Neural crest cell (in vitro differentiated cells): ENCODE results near the gene FUOM. TPM values are rescaled to one million over a fixed set of nuclear protein-coding genes. Genes with fewer than 3 reads are reported as not detected.

Source experiments
- DNase-seq: peaks from one replicate; pipeline ENCODE4 v3.0.0; 2021; ENCODE audit warnings: low read depth, mixed read lengths, low spot score
- H3K27ac Mint-ChIP-seq: one replicate; pipeline ENCODE4 v1.8.0; 2021; ENCODE audit warnings: mild to moderate bottlenecking, mixed read lengths; ENCODE audit not compliant: unreplicated experiment
- H3K27me3 Mint-ChIP-seq: 2 replicates; pipeline ENCODE4 v1.8.0; 2021; ENCODE audit warnings: low read depth, mild to moderate bottlenecking, mixed read lengths
- H3K36me3 Mint-ChIP-seq: 2 replicates; pipeline ENCODE4 v1.8.0; 2021; ENCODE audit warnings: low read depth, mild to moderate bottlenecking, mixed read lengths
- H3K4me1 Mint-ChIP-seq: 2 replicates; pipeline ENCODE4 v1.8.0; 2021; ENCODE audit warnings: mixed read lengths
- H3K4me3 Mint-ChIP-seq: one replicate; pipeline ENCODE4 v1.8.0; 2021; ENCODE audit warnings: mild to moderate bottlenecking, mixed read lengths
- H3K9me3 Mint-ChIP-seq: 2 replicates; pipeline ENCODE4 v1.8.0; 2021; ENCODE audit warnings: mixed read lengths
- CTCF ChIP-seq: fragments of 200-600 bp; sonication (generic); conservative IDR thresholded peaks from 2 replicates; pipeline ENCODE4 v1.5.0; 2021; ENCODE audit warnings: antibody characterized with exemption, mild to moderate bottlenecking
- total RNA-seq: library from RNA; stranded (reverse); gene quantifications from 2 replicates; pipeline ENCODE4 v1.2.1, GENCODE V29; 2021

Gene FUOM
- total RNA-seq, 1 donor from 2014 or later, result 18.3 TPM

- H3K27ac Mint-ChIP-seq, result no peak overlapping the region
- H3K4me1 Mint-ChIP-seq, result peaks cover 17% of the 10 kb centered on the region
- peak overlapping the region; percentile 94 for H3K4me3 Mint-ChIP-seq
- no peaks in the 10 kb centered on the region for H3K27me3 Mint-ChIP-seq
- no peak for DNase-seq
- peaks cover 13% of the 10 kb centered on the region for H3K36me3 Mint-ChIP-seq
- no peak for TF ChIP-seq CTCF
- no peaks in the 10 kb centered on the region for H3K9me3 Mint-ChIP-seq
Measured at GRCh38 chr10:133396035-133396624, 38.3 kb upstream of the FUOM start.

GRCh38 chr10:133394801-133395221, 37.0 kb upstream of the FUOM start:
- Mint-ChIP-seq H3K4me1 (peaks cover 17% of the 10 kb centered on the region), H3K27ac (peak overlapping the region; percentile 97), H3K9me3 (no peaks in the 10 kb centered on the region), H3K27me3 (no peaks in the 10 kb centered on the region), H3K36me3 (peaks cover 13% of the 10 kb centered on the region), H3K4me3 (peak overlapping the region; percentile 94)
- DNase-seq, result no peak
- no peak for TF ChIP-seq CTCF

GRCh38 chr10:133394064-133394663, 36.3 kb upstream of the FUOM start, which contains the start of gene MTG1:
MTG1 (plus strand) TSS chr10:133394157; CDS start chr10:133394221, 64 bp downstream.
- H3K4me3 Mint-ChIP-seq, result peak within 1 kb of the TSS; percentile 94
- TF ChIP-seq CTCF, result peak; percentile 37
- no peaks in the 10 kb centered on the region for H3K27me3 Mint-ChIP-seq
- H3K36me3 Mint-ChIP-seq, result peaks cover 13% of the 10 kb centered on the region
- H3K9me3 Mint-ChIP-seq, result no peaks in the 10 kb centered on the region
- DNase-seq, result peak; percentile 97
- peak within 1 kb of the TSS; percentile 97 for H3K27ac Mint-ChIP-seq
- H3K4me1 Mint-ChIP-seq, result peaks cover 20% of the 10 kb centered on the region

GRCh38 chr10:133393401-133394063, 35.7 kb upstream of the FUOM start:
- Mint-ChIP-seq H3K36me3 (peaks cover 13% of the 10 kb centered on the region), H3K27ac (peak overlapping the region; percentile 72), H3K4me1 (peaks cover 21% of the 10 kb centered on the region), H3K4me3 (peak overlapping the region; percentile 90), H3K9me3 (no peaks in the 10 kb centered on the region), H3K27me3 (no peaks in the 10 kb centered on the region)
- no peak for TF ChIP-seq CTCF
- DNase-seq, result no peak

- Mint-ChIP-seq H3K27me3 (no peaks in the 10 kb centered on the region), H3K9me3 (no peaks in the 10 kb centered on the region), H3K4me1 (peaks cover 18% of the 10 kb centered on the region), H3K4me3 (no peak overlapping the region), H3K27ac (no peak overlapping the region), H3K36me3 (peaks cover 4% of the 10 kb centered on the region)
- TF ChIP-seq CTCF, result no peak
- DNase-seq, result no peak
Measured at GRCh38 chr10:133391761-133392518, 34.1 kb upstream of the FUOM start.
